ENCODE results near the gene KERA.

The KERA gene

GRCh38 chr12:91073426-91073825, 15.6 kb upstream of the KERA start:
- no peak for DNase-seq (ENCODE audit: low read depth)

- DNase-seq (ENCODE audit: low read depth) = no peak
Measured at GRCh38 chr12:91072931-91073330, 15.1 kb upstream of the KERA start.

- DNase-seq (ENCODE audit: low read depth) = no peak
Measured at GRCh38 chr12:91070936-91071335, 13.1 kb upstream of the KERA start.

- no peak for DNase-seq (ENCODE audit: low read depth)
Measured at GRCh38 chr12:91065396-91065795, 7.6 kb upstream of the KERA start.

GRCh38 chr12:91064640-91065039, 6.8 kb upstream of the KERA start:
- DNase-seq (ENCODE audit: low read depth) = no peak

GRCh38 chr12:91061091-91061490, 3.3 kb upstream of the KERA start:
- DNase-seq (ENCODE audit: low read depth) = no peak

GRCh38 chr12:91059211-91059610, 1.4 kb upstream of the KERA start:
- no peak for DNase-seq (ENCODE audit: low read depth)

GRCh38 chr12:91058786-91059185, 962 bp upstream of the KERA start:
- DNase-seq (ENCODE audit: low read depth) = no peak

- no peak for DNase-seq (ENCODE audit: low read depth)
Measured at GRCh38 chr12:91056488-91056887, 1.3 kb downstream of the KERA start.

- DNase-seq (ENCODE audit: low read depth) = no peak
Measured at GRCh38 chr12:91055976-91056375, 1.8 kb downstream of the KERA start.

GRCh38 chr12:91053951-91054715, 3.7 kb downstream of the KERA start:
- DNase-seq (ENCODE audit: low read depth) = no peak

- no peak for DNase-seq (ENCODE audit: low read depth)
Measured at GRCh38 chr12:91052026-91052425, 5.8 kb downstream of the KERA start.

- no peak for DNase-seq (ENCODE audit: low read depth)
Measured at GRCh38 chr12:91044586-91044985, 13.2 kb downstream of the KERA start.

GRCh38 chr12:91043408-91043807, 14.4 kb downstream of the KERA start:
- no peak for DNase-seq (ENCODE audit: low read depth)

- DNase-seq (ENCODE audit: low read depth) = no peak
Measured at GRCh38 chr12:91040096-91040755, 17.6 kb downstream of the KERA start.

GRCh38 chr12:91037276-91037675, 20.5 kb downstream of the KERA start:
- no peak for DNase-seq (ENCODE audit: low read depth)

GRCh38 chr12:91033251-91033650, 24.6 kb downstream of the KERA start:
- no peak for DNase-seq (ENCODE audit: low read depth)

GRCh38 chr12:91023326-91024004, 34.4 kb downstream of the KERA start:
- no peak for DNase-seq (ENCODE audit: low read depth)

GRCh38 chr12:91021076-91021475, 36.7 kb downstream of the KERA start:
- DNase-seq (ENCODE audit: low read depth) = no peak

GRCh38 chr12:91019455-91019854, 38.4 kb downstream of the KERA start:
- no peak for DNase-seq (ENCODE audit: low read depth)

- DNase-seq (ENCODE audit: low read depth) = no peak
Measured at GRCh38 chr12:91017511-91018263, 40.1 kb downstream of the KERA start.

GRCh38 chr12:91017043-91017442, 40.8 kb downstream of the KERA start:
- no peak for DNase-seq (ENCODE audit: low read depth)
